ENCODE results near the gene NUCKS1. TPM values are rescaled to one million over a fixed set of nuclear protein-coding genes. Genes with fewer than 3 reads are reported as not detected.

The NUCKS1 gene
- total and polyA plus RNA-seq, 5 donors = 89.9 to 277 (median 250) TPM

- DNase-seq = no peak
- intact Hi-C loops (cut with DNase I) = no loop called here
- Histone ChIP-seq H3K9me3 (ENCODE audit: control insufficient read depth, low read length) (no peaks in the 10 kb centered on the region), H3K4me1 (ENCODE audit: control insufficient read depth, insufficient read depth, low read length) (no peaks in the 10 kb centered on the region), H3K27me3 (ENCODE audit: control insufficient read depth, insufficient read depth) (no peaks in the 10 kb centered on the region), H3K27ac (ENCODE audit: low read length) (no peak overlapping the region), H3K4me3 (ENCODE audit: low read length) (no peak overlapping the region)
- ATAC-seq = no peak
- WGBS = 92% methylated on average over 6 of the region's 6 CpGs
These were observed 57.6 kb downstream of the NUCKS1 start for GRCh38 chr1:205692423-205692822.

- no peak overlapping the region for H3K4me3 ChIP-seq (ENCODE audit: low read length)
- H3K4me1 ChIP-seq (ENCODE audit: control insufficient read depth, insufficient read depth, low read length) = no peaks in the 10 kb centered on the region
- intact Hi-C loops (cut with DNase I) = no loop called here
- no peaks in the 10 kb centered on the region for H3K9me3 ChIP-seq (ENCODE audit: control insufficient read depth, low read length)
- ATAC-seq = no peak
- no peak for DNase-seq
- WGBS = 87% methylated on average over 8 of the region's 8 CpGs
- H3K27ac ChIP-seq (ENCODE audit: low read length) = no peak overlapping the region
- H3K27me3 ChIP-seq (ENCODE audit: control insufficient read depth, insufficient read depth) = no peaks in the 10 kb centered on the region
These were observed 59.7 kb downstream of the NUCKS1 start for GRCh38 chr1:205690122-205690756.

DNA sequence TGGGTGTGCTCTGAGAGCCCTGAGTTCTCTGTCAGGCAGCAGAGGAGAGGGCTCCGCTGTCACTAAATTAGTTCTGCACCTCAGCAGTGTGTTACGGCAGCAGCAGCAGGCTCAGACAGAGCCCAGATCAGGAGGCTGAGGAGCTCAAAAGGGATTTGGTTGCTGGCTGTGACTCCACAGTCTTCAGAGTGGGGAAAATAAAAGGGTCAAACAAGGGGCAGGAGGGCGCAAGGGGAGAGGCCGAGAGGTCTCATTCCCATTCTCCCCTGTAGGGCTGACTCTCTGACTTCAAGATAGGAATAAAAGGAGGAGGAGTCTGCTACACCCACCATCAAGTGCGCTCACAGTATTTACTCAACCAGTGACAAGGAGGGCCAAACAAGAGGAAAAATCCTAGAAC lies 60.5 kb downstream of the NUCKS1 start:
- Histone ChIP-seq H3K27ac (ENCODE audit: low read length) (no peak overlapping the region), H3K4me3 (ENCODE audit: low read length) (no peak overlapping the region), H3K27me3 (ENCODE audit: control insufficient read depth, insufficient read depth) (no peaks in the 10 kb centered on the region), H3K9me3 (ENCODE audit: control insufficient read depth, low read length) (no peaks in the 10 kb centered on the region), H3K4me1 (ENCODE audit: control insufficient read depth, insufficient read depth, low read length) (no peaks in the 10 kb centered on the region)
- DNase-seq (no peak), ATAC-seq (no peak)
- intact Hi-C loops (cut with DNase I) = no loop called here
- 88% methylated on average over 5 of the region's 5 CpGs for WGBS

DNA sequence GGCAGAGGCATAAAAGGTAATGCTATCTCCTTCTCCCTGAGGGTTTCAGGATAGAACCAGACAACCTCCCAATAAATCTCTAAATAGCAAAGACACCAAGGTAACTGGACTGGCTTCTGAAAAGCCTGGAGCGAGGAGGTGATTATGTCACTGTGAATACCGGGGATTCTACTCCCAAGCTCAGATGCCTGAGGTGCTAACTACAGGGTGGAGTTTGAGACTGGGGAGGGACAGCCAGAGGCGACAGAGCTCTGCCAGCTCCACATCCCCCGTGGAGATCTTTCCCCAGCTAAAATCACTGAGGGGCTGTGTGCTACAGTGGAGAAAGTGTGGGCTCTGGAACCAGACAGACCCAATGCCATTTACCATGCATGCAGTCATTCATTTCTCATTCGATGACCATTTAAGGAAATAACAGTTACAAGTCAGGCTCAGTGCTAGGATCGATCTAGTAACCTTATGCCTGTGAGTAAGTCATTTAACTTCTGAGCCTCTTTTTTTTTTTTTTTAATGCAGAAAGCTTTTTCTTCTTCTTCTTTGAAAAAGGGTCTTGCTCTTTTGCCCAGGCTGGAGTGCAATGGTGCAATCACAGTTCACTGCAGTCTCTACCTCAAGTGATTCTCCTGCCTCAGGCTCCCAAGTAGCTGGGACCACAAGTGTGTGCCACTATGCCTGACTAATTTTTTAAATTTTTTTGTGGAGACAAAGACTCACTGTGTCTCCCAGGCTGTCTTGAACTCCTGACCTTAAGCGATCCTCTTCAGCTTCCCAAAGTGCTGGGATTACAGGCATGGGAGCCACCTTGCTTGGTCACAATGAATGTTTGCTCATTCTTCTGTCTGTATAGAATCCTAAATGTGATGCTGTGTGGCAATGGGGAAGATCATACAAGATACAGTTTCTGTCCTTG lies 61.6 kb downstream of the NUCKS1 start:
- intact Hi-C loops (cut with DNase I) = no loop called here
- ATAC-seq = no peak
- no peak for DNase-seq
- no peaks in the 10 kb centered on the region for H3K9me3 ChIP-seq (ENCODE audit: control insufficient read depth, low read length)
- no peak overlapping the region for H3K27ac ChIP-seq (ENCODE audit: low read length)
- H3K27me3 ChIP-seq (ENCODE audit: control insufficient read depth, insufficient read depth) = no peaks in the 10 kb centered on the region
- 75% methylated on average over 7 of the region's 7 CpGs for WGBS
- no peak overlapping the region for H3K4me3 ChIP-seq (ENCODE audit: low read length)
- no peaks in the 10 kb centered on the region for H3K4me1 ChIP-seq (ENCODE audit: control insufficient read depth, insufficient read depth, low read length)

DNA sequence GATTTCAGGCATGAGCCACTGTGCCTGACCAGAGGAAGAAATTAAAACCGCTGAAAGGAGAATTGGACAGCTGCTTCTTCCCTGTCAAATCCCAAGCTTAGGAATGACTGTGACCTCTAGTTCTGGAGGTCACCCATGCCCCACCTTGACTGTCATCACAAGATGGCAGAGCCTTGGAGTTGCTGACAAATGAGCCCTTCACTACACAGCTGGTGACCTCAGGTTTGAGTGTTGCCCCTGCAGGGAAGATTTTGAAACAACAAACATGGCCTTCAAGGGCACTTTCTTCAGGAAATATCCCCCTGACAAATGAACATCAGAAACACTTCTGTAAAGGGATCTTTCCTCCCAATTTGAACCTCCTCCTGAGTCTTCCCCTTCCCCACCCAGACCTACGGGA lies 62.7 kb downstream of the NUCKS1 start:
- H3K9me3 ChIP-seq (ENCODE audit: control insufficient read depth, low read length) = no peaks in the 10 kb centered on the region
- H3K4me1 ChIP-seq (ENCODE audit: control insufficient read depth, insufficient read depth, low read length) = no peaks in the 10 kb centered on the region
- H3K4me3 ChIP-seq (ENCODE audit: low read length) = no peak overlapping the region
- no peaks in the 10 kb centered on the region for H3K27me3 ChIP-seq (ENCODE audit: control insufficient read depth, insufficient read depth)
- 78% methylated on average over 2 of the region's 2 CpGs for WGBS
- H3K27ac ChIP-seq (ENCODE audit: low read length) = no peak overlapping the region
- intact Hi-C loops (cut with DNase I) = no loop called here
- DNase-seq = no peak
- ATAC-seq = no peak

- ATAC-seq (no peak), DNase-seq (no peak)
- Histone ChIP-seq H3K27me3 (ENCODE audit: control insufficient read depth, insufficient read depth) (no peaks in the 10 kb centered on the region), H3K4me1 (ENCODE audit: control insufficient read depth, insufficient read depth, low read length) (peaks cover 3% of the 10 kb centered on the region), H3K4me3 (ENCODE audit: low read length) (no peak overlapping the region), H3K9me3 (ENCODE audit: control insufficient read depth, low read length) (no peaks in the 10 kb centered on the region), H3K27ac (ENCODE audit: low read length) (no peak overlapping the region)
- intact Hi-C loops (cut with DNase I) = no loop called here
- 85% methylated on average over 3 of the region's 3 CpGs for WGBS
These were observed 68.6 kb downstream of the NUCKS1 start for GRCh38 chr1:205681364-205681763.

DNA sequence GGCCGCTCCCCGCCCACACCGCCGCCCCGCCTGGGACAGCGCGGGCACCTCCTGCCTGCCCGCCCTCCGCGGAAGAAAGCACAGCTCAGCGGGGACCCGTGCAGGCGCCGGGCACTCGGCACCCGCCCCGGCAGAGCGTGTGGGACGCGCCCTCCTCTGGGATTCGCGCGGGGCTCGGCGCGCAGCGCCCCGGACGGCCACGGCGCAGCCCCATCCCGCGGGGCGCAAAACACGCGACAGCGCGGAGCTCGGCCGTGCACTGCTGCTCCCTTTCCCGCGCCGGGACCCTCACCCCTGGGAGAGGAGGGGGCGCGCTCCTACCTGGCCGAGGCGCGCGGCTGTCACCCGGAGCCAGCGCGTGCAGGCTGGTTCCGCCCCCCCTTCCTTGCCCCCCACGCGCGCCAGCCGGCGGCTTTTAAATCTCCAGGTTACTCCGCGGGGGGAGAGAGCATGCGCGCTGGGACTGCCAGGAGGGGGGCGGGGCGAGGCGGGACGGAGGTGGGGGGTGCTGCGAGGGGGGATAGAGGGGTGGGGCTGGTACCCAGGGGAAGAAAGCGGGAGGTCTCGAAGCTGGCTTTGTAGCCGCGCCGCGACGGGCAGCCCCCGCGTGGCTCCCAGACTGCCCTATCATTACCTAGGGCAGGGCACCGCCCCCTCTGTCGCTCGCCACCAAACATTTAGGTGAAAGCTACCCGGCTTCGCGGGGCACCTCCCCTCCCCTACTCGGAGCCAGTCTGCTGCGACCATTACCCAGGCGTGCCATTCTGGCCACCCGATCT lies 69.7 kb downstream of the NUCKS1 start, which contains the start of gene SLC45A3:
Gene SLC45A3, minus strand, starts transcription at position 437 of the 779 bp plus-strand sequence. CDS start 15,853 bp downstream, outside the sequence.
- WGBS = 2% methylated on average over 84 of the region's 86 CpGs
- Histone ChIP-seq H3K4me3 (ENCODE audit: low read length) (peak within 1 kb of the TSS; percentile 76), H3K9me3 (ENCODE audit: control insufficient read depth, low read length) (no peaks in the 10 kb centered on the region), H3K27me3 (ENCODE audit: control insufficient read depth, insufficient read depth) (no peaks in the 10 kb centered on the region), H3K4me1 (ENCODE audit: control insufficient read depth, insufficient read depth, low read length) (peaks cover 3% of the 10 kb centered on the region), H3K27ac (ENCODE audit: low read length) (peak within 1 kb of the TSS; percentile 36)
- ATAC-seq (peak; percentile 62 to 67), DNase-seq (peak; percentile 28 to 82 (median 76))
- intact Hi-C loops (cut with DNase I) = no loop called here

GRCh38 chr1:205678286-205679111 lies 71.5 kb downstream of the NUCKS1 start:
- H3K27me3 ChIP-seq (ENCODE audit: control insufficient read depth, insufficient read depth) = no peaks in the 10 kb centered on the region
- H3K27ac ChIP-seq (ENCODE audit: low read length) = peak overlapping the region; percentile 79
- peaks cover 3% of the 10 kb centered on the region for H3K4me1 ChIP-seq (ENCODE audit: control insufficient read depth, insufficient read depth, low read length)
- no peaks in the 10 kb centered on the region for H3K9me3 ChIP-seq (ENCODE audit: control insufficient read depth, low read length)
- peak; percentile 59 to 65 for ATAC-seq
- intact Hi-C loops (cut with DNase I) = no loop called here
- DNase-seq = peak; percentile 43 to 82 (median 76)
- WGBS = 30% methylated on average over 10 of the region's 10 CpGs
- no peak overlapping the region for H3K4me3 ChIP-seq (ENCODE audit: low read length)

GRCh38 chr1:205677167-205677566 lies 72.8 kb downstream of the NUCKS1 start:
- Histone ChIP-seq H3K4me3 (ENCODE audit: low read length) (no peak overlapping the region), H3K27me3 (ENCODE audit: control insufficient read depth, insufficient read depth) (no peaks in the 10 kb centered on the region), H3K9me3 (ENCODE audit: control insufficient read depth, low read length) (no peaks in the 10 kb centered on the region), H3K27ac (ENCODE audit: low read length) (no peak overlapping the region), H3K4me1 (ENCODE audit: control insufficient read depth, insufficient read depth, low read length) (peaks cover 3% of the 10 kb centered on the region)
- intact Hi-C loops (cut with DNase I) = no loop called here
- DNase-seq (no peak), ATAC-seq (no peak)
- WGBS = 66% methylated on average over 5 of the region's 5 CpGs

DNA sequence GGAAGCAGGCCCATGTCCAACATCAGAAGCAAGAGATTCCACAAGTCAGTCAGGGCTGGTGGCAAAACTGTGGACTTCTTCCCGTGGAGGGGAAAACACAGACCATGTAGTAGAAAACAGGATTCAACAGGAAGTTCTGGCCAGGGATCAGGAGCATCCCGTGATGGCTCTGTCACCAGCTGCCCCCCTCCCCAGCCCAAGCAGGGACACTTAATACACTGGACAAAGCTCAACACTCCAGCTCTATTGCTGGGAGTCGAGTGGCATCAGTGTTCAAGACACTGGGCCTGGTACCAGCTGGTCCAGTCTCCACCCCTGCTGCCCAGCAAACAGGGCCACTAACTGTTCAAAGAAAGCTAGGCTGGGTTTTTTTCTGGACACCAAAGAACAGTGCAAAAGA lies 73.4 kb downstream of the NUCKS1 start:
- DNase-seq = peak in 1 of 3 donors; percentile 64
- WGBS = 38% methylated on average over 3 of the region's 3 CpGs
- H3K4me1 ChIP-seq (ENCODE audit: control insufficient read depth, insufficient read depth, low read length) = peaks cover 3% of the 10 kb centered on the region
- no peak overlapping the region for H3K4me3 ChIP-seq (ENCODE audit: low read length)
- no peaks in the 10 kb centered on the region for H3K27me3 ChIP-seq (ENCODE audit: control insufficient read depth, insufficient read depth)
- H3K27ac ChIP-seq (ENCODE audit: low read length) = peak overlapping the region; percentile 3
- ATAC-seq = peak in 1 of 2 donors; percentile 18
- H3K9me3 ChIP-seq (ENCODE audit: control insufficient read depth, low read length) = no peaks in the 10 kb centered on the region
- intact Hi-C loops (cut with DNase I) = no loop called here
